NCI-H345 (cell line): ENCODE results near the gene QKI.

Experiments used
- DNase-seq: peaks from one replicate; lab custom pipeline; 2025; lab: John Stamatoyannopoulos, UW

Gene QKI

GRCh38 chr6:163617549-163617948 lies 203.0 kb downstream of the QKI start:
- no peak for DNase-seq

GRCh38 chr6:163620101-163620500 lies 205.6 kb downstream of the QKI start:
- DNase-seq: no peak

GRCh38 chr6:163620670-163621330 lies 206.3 kb downstream of the QKI start:
- DNase-seq: no peak

GRCh38 chr6:163625265-163625664 lies 210.7 kb downstream of the QKI start:
- no peak for DNase-seq

GRCh38 chr6:163626073-163626867 lies 211.8 kb downstream of the QKI start:
- DNase-seq: no peak

GRCh38 chr6:163627274-163628062 lies 212.9 kb downstream of the QKI start:
- no peak for DNase-seq
